KMS-11 (cell line): ENCODE data around the gene AQP1.

Experiments
- H2AFZ ChIP-seq: fragments of 200-600 bp; sonication (generic); 2 replicates; pipeline ENCODE4 v1.6.1; 2016; ENCODE audit warnings: antibody characterized with exemption, mixed run types, low read depth
- H3K27ac ChIP-seq: fragments of 200-600 bp; sonication (generic); 2 replicates; pipeline ENCODE4 v1.6.1; 2016; ENCODE audit warnings: mild to moderate bottlenecking, mixed run types
- H3K27me3 ChIP-seq: fragments of 200-600 bp; sonication (generic); 2 replicates; pipeline ENCODE4 v1.6.1; 2017; ENCODE audit warnings: mild to moderate bottlenecking, low read depth, mixed run types, moderate library complexity; ENCODE audit not compliant: insufficient read depth
- H3K36me3 ChIP-seq: fragments of 200-600 bp; sonication (generic); 2 replicates; pipeline ENCODE4 v1.6.1; 2017; ENCODE audit warnings: mild to moderate bottlenecking, mixed run types; ENCODE audit not compliant: insufficient read depth
- H3K4me1 ChIP-seq: fragments of 200-600 bp; sonication (generic); 2 replicates; pipeline ENCODE4 v1.6.1; 2016; ENCODE audit warnings: mild to moderate bottlenecking, low read depth, mixed run types; ENCODE audit not compliant: poor library complexity, severe bottlenecking
- H3K4me2 ChIP-seq: fragments of 200-600 bp; sonication (generic); 2 replicates; pipeline ENCODE4 v1.7.0; 2016; ENCODE audit warnings: mild to moderate bottlenecking, mixed run types
- H3K4me3 ChIP-seq: fragments of 200-600 bp; sonication (generic); IDR thresholded peaks from 2 replicates; pipeline ENCODE4 v1.6.1; 2017; ENCODE audit warnings: low read depth, low read length, mixed read lengths; ENCODE audit not compliant: insufficient read depth
- H3K79me2 ChIP-seq: fragments of 200-600 bp; sonication (generic); 2 replicates; pipeline ENCODE4 v1.6.1; 2016; ENCODE audit warnings: low read depth, mixed run types; ENCODE audit not compliant: insufficient read depth
- H3K9ac ChIP-seq: fragments of 200-600 bp; sonication (generic); 2 replicates; pipeline ENCODE4 v1.6.1; 2016; ENCODE audit warnings: mild to moderate bottlenecking, mixed run types
- H4K20me1 ChIP-seq: fragments of 200-600 bp; sonication (generic); 2 replicates; pipeline ENCODE4 v1.6.1; 2016; ENCODE audit warnings: mild to moderate bottlenecking, mixed run types; ENCODE audit not compliant: insufficient read depth
- TF ChIP-seq, protein P1 (sequence below): fragments of 200-600 bp; sonication (generic); conservative IDR thresholded peaks from 2 replicates; pipeline ENCODE4 v1.6.1; 2017; ENCODE audit warnings: low read depth, mild to moderate bottlenecking, antibody characterized with exemption, low read length, moderate library complexity, mixed read lengths

Gene AQP1

GRCh38 chr7:30879139-30880124 is 32.2 kb upstream of the AQP1 start:
- H2AFZ ChIP-seq, result no peak overlapping the region
- no peaks in the 10 kb centered on the region for H4K20me1 ChIP-seq
- no peaks in the 10 kb centered on the region for H3K79me2 ChIP-seq
- no peaks in the 10 kb centered on the region for H3K36me3 ChIP-seq
- TF ChIP-seq, protein P1, sequence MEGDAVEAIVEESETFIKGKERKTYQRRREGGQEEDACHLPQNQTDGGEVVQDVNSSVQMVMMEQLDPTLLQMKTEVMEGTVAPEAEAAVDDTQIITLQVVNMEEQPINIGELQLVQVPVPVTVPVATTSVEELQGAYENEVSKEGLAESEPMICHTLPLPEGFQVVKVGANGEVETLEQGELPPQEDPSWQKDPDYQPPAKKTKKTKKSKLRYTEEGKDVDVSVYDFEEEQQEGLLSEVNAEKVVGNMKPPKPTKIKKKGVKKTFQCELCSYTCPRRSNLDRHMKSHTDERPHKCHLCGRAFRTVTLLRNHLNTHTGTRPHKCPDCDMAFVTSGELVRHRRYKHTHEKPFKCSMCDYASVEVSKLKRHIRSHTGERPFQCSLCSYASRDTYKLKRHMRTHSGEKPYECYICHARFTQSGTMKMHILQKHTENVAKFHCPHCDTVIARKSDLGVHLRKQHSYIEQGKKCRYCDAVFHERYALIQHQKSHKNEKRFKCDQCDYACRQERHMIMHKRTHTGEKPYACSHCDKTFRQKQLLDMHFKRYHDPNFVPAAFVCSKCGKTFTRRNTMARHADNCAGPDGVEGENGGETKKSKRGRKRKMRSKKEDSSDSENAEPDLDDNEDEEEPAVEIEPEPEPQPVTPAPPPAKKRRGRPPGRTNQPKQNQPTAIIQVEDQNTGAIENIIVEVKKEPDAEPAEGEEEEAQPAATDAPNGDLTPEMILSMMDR, result no peak
- no peaks in the 10 kb centered on the region for H3K4me1 ChIP-seq
- no peak overlapping the region for H3K27ac ChIP-seq
- H3K27me3 ChIP-seq, result no peaks in the 10 kb centered on the region
- H3K4me3 ChIP-seq, result no peak overlapping the region
- H3K9ac ChIP-seq, result no peak overlapping the region
- no peak overlapping the region for H3K4me2 ChIP-seq

GRCh38 chr7:30880125-30880720 is 31.4 kb upstream of the AQP1 start:
- no peak overlapping the region for H2AFZ ChIP-seq
- no peak overlapping the region for H3K4me3 ChIP-seq
- TF ChIP-seq, protein P1, result no peak
- H3K4me2 ChIP-seq, result no peak overlapping the region
- H3K27me3 ChIP-seq, result no peaks in the 10 kb centered on the region
- H3K27ac ChIP-seq, result no peak overlapping the region
- no peaks in the 10 kb centered on the region for H3K4me1 ChIP-seq
- no peaks in the 10 kb centered on the region for H4K20me1 ChIP-seq
- H3K36me3 ChIP-seq, result no peaks in the 10 kb centered on the region
- no peaks in the 10 kb centered on the region for H3K79me2 ChIP-seq
- H3K9ac ChIP-seq, result no peak overlapping the region

DNA sequence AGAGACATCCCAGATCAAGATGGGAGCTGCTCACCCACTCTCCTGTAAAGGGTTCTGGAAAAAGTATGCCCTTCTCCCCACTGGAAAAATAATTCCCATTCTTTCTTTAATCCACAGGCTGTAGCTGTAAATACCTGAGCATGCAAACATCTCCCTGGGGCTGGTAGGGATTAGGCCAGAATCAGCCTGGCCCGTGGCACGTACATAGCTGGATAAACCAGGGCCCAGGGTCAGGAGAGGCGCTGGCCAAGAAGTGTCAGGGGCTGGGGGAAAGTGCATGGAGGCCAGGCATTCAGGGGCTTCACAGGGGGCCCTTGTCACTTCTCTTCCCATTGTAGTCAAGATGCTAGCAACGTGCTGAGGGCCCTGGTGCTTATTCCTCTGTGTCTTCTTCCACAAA is 30.7 kb upstream of the AQP1 start:
- Histone ChIP-seq H3K4me2 (no peak overlapping the region), H3K36me3 (no peaks in the 10 kb centered on the region), H3K4me1 (no peaks in the 10 kb centered on the region), H3K9ac (no peak overlapping the region), H3K27ac (no peak overlapping the region), H3K4me3 (no peak overlapping the region), H2AFZ (no peak overlapping the region), H3K79me2 (no peaks in the 10 kb centered on the region), H4K20me1 (no peaks in the 10 kb centered on the region), H3K27me3 (no peaks in the 10 kb centered on the region)
- TF ChIP-seq, protein P1, result no peak

- H3K27me3 ChIP-seq, result no peaks in the 10 kb centered on the region
- no peaks in the 10 kb centered on the region for H4K20me1 ChIP-seq
- H3K36me3 ChIP-seq, result no peaks in the 10 kb centered on the region
- H2AFZ ChIP-seq, result no peak overlapping the region
- no peak overlapping the region for H3K4me3 ChIP-seq
- H3K27ac ChIP-seq, result no peak overlapping the region
- TF ChIP-seq, protein P1, result no peak
- no peaks in the 10 kb centered on the region for H3K4me1 ChIP-seq
- H3K4me2 ChIP-seq, result no peak overlapping the region
- H3K9ac ChIP-seq, result no peak overlapping the region
- no peaks in the 10 kb centered on the region for H3K79me2 ChIP-seq
Measured at GRCh38 chr7:30881448-30881847, 30.2 kb upstream of the AQP1 start.
